B cell (primary cell): ENCODE data around the gene API5. TPM values are rescaled to one million over a fixed set of nuclear protein-coding genes. Genes with fewer than 3 reads are reported as not detected.

Experiments used
- ATAC-seq: fragments of 200-7000 bp; cut with Tn5 transposase; one replicate; pipeline ENCODE4 v1.10.0; 2021; ENCODE audit warnings: low read depth, mild to moderate bottlenecking, moderate number of reproducible peaks, moderate library complexity
- CTCF ChIA-PET: fragments of 350-600 bp; sonication (Branson Sonifier 250); formaldehyde crosslinking; loops from one replicate; lab custom pipeline; 2021; ENCODE audit warnings: antibody characterized with exemption, inconsistent platforms; lab: Charles Lee
- POLR2A ChIA-PET: fragments of 350-600 bp; sonication (Branson Sonifier 250); formaldehyde crosslinking; loops from one replicate; lab custom pipeline; 2021; ENCODE audit warnings: antibody characterized with exemption; lab: Charles Lee
- DNase-seq: peaks from one replicate; pipeline ENCODE4 v3.0.0; 2013
- H2AFZ ChIP-seq: 2 replicates; pipeline ENCODE4 v1.6.1; 2012; ENCODE audit warnings: mild to moderate bottlenecking, low read depth, low read length; ENCODE audit not compliant: insufficient read depth, poor library complexity, severe bottlenecking
- H3K27ac ChIP-seq, 2 donors: 1 replicate in 1 of 2; 2 replicates in 1 of 2; pipeline ENCODE4 v1.5.1; 2012 to 2013; ENCODE audit warnings: low read length in 2 of 2, mild to moderate bottlenecking in 2 of 2, moderate library complexity in 1 of 2
- H3K27me3 ChIP-seq, 4 experiments: fragments of 200-600 bp in 1 of 4; sonication (generic) in 1 of 4; replicated peaks in 1 of 4; 1 replicate in 2 of 4; 2 replicates in 2 of 4; pipeline versions ENCODE4 v1.6.1 to v1.7.0; 2013 to 2016; ENCODE audit warnings: low read length in 3 of 4, mild to moderate bottlenecking in 2 of 4, mixed read lengths in 1 of 4, moderate library complexity in 1 of 4; ENCODE audit not compliant: insufficient read depth in 4 of 4, control insufficient read depth in 3 of 4; ENCODE audit errors: control extremely low read depth in 1 of 4
- H3K36me3 ChIP-seq, 2 experiments: replicated peaks in 1 of 2; 1 replicate in 1 of 2; 2 replicates in 1 of 2; pipeline versions ENCODE4 v1.6.1 to v1.7.1; 2013; ENCODE audit warnings: low read length in 1 of 2; ENCODE audit not compliant: insufficient read depth in 2 of 2, control insufficient read depth in 1 of 2; ENCODE audit errors: control extremely low read depth in 1 of 2, extremely low read depth in 1 of 2
- H3K4me1 ChIP-seq, 2 donors: fragments of 200-600 bp in 1 of 2; sonication (generic) in 1 of 2; 1 replicate in 1 of 2; 2 replicates in 1 of 2; pipeline versions ENCODE4 v1.5.1 to v1.6.1; 2013 to 2017; ENCODE audit warnings: low read length in 2 of 2; ENCODE audit not compliant: control insufficient read depth in 2 of 2, insufficient read depth in 2 of 2
- H3K4me2 ChIP-seq: replicated peaks from 2 replicates; pipeline ENCODE3; 2012; ENCODE audit warnings: mild to moderate bottlenecking, low read depth, low read length; ENCODE audit not compliant: poor library complexity, severe bottlenecking
- H3K4me3 ChIP-seq, 5 experiments: fragments of 200-600 bp in 1 of 5; sonication (generic) in 1 of 5; 1 replicate in 3 of 5; 2 replicates in 2 of 5; pipeline versions ENCODE4 v1.5.1 to v1.7.0; 2011 to 2016; ENCODE audit warnings: low read length in 4 of 5, mild to moderate bottlenecking in 4 of 5, low read depth in 2 of 5, control low read depth in 1 of 5, moderate library complexity in 1 of 5; ENCODE audit not compliant: insufficient read depth in 1 of 5; ENCODE audit errors: control extremely low read depth in 1 of 5, extremely low read depth in 1 of 5
- H3K79me2 ChIP-seq: fragments of 200-600 bp; sonication (generic); one replicate; pipeline ENCODE4 v1.6.0; 2016; ENCODE audit warnings: low read length; ENCODE audit not compliant: control insufficient read depth, insufficient read depth
- H3K9ac ChIP-seq: fragments of 200-600 bp; sonication (generic); 2 replicates; pipeline ENCODE4 v1.6.1; 2017; ENCODE audit warnings: mild to moderate bottlenecking, low read length, moderate library complexity
- H3K9me3 ChIP-seq, 3 donors: one replicate each; pipeline versions ENCODE4 v1.6.1 to v1.7.1; 2013; ENCODE audit warnings: low read length in 2 of 3; ENCODE audit not compliant: control insufficient read depth in 2 of 3, insufficient read depth in 1 of 3; ENCODE audit errors: control extremely low read depth in 1 of 3
- H4K20me1 ChIP-seq: 2 replicates; pipeline ENCODE4 v1.6.0; 2012; ENCODE audit warnings: mild to moderate bottlenecking, low read length; ENCODE audit not compliant: insufficient read depth, control insufficient read depth, poor library complexity, severe bottlenecking
- H3K27ac Mint-ChIP-seq: one replicate; pipeline ENCODE4 v1.8.0; 2021; ENCODE audit warnings: mixed read lengths
- H3K27me3 Mint-ChIP-seq: one replicate; pipeline ENCODE4 v1.8.0; 2021; ENCODE audit warnings: mixed read lengths
- H3K4me1 Mint-ChIP-seq: one replicate; pipeline ENCODE4 v1.8.0; 2021; ENCODE audit warnings: mixed read lengths
- H3K4me3 Mint-ChIP-seq: one replicate; pipeline ENCODE4 v1.8.0; 2021; ENCODE audit warnings: mixed read lengths
- H3K9me3 Mint-ChIP-seq: one replicate; pipeline ENCODE4 v1.8.0; 2022; ENCODE audit warnings: mixed read lengths; ENCODE audit not compliant: insufficient read depth
- EZH2 ChIP-seq: IDR thresholded peaks from 2 replicates; pipeline ENCODE4 v1.6.1; 2012; ENCODE audit warnings: borderline replicate concordance, low read depth, mild to moderate bottlenecking, moderate library complexity, low read length; ENCODE audit not compliant: insufficient read depth, poor library complexity, severe bottlenecking
- WGBS: methylation state at CpG from one replicate; pipeline ENCODE4 v1.1.5; 2013; ENCODE audit warnings: missing lambda C conversion rate; ENCODE audit not compliant: insufficient coverage; 5-methylcytosine and 5-hydroxymethylcytosine counted together
- intact Hi-C: fragments of 100-400 bp; cut with micrococcal nuclease; formaldehyde crosslinking; loops from one replicate; pipeline ENCODE4 v1.10.0; 2022
- polyA plus RNA-seq: library from polyadenylated mRNA; depleted of rRNA; stranded (reverse); fragments of >200 nt; gene quantifications from 2 replicates; pipeline ENCODE4 v1.2.3, GENCODE V29; 2012
- total RNA-seq, 2 donors: library from RNA; stranded (reverse); fragments of 120-200 nt in 1 of 2; gene quantifications; 1 replicate in 1 of 2; 2 replicates in 1 of 2; pipeline versions ENCODE4 v1.2.3 to v1.2.4, GENCODE V29; 2013 to 2022
- TF ChIP-seq, protein P1 (sequence below): fragments of 200-600 bp; IDR thresholded peaks from one replicate; pipeline ENCODE4 v1.8.0; 2022; ENCODE audit warnings: antibody characterized with exemption, mild to moderate bottlenecking

API5 gene
- total and polyA plus RNA-seq, 2 donors (not counting 1 experiment from before 2014, with no cell fraction given) = 16.6 to 94.7 TPM

DNA sequence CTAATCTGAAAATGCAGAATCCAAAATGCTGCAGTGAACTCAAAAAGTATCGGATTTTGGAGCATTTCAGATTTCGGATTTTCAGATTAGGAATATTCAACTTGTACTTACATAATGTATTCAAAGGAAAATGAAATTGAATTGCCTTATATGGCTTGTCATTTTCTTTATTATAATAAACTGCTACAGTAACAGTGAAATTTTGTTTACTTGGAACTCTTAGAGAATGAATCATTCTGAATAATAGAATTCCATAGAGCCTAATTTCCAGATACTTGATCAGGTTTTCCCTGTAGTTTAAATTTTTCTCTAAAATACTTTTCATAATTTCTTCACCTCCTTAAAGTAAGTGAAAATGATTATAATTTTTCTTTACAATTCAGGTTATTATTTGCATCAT is 64.3 kb downstream of the API5 start:
- H3K9me3 ChIP-seq = no peaks in the 10 kb centered on the region
- H3K27me3 Mint-ChIP-seq = no peaks in the 10 kb centered on the region
- CTCF ChIA-PET = no interaction called here
- peaks cover 43% of the 10 kb centered on the region for H3K79me2 ChIP-seq
- no peak for DNase-seq
- H3K36me3 ChIP-seq = peaks cover 2 to 22% of the 10 kb centered on the region in 2 experiments
- H3K27ac ChIP-seq = no peak overlapping the region
- ATAC-seq = no peak
- H3K27ac Mint-ChIP-seq = no peak overlapping the region
- intact Hi-C loops = no loop called here
- peaks cover 31% of the 10 kb centered on the region for H4K20me1 ChIP-seq
- no peak overlapping the region for H3K4me3 Mint-ChIP-seq
- WGBS = no CpG with 5 or more reads among the region's 2 CpGs
- H2AFZ ChIP-seq = no peak overlapping the region
- H3K9ac ChIP-seq = no peak overlapping the region
- TF ChIP-seq, protein P1, sequence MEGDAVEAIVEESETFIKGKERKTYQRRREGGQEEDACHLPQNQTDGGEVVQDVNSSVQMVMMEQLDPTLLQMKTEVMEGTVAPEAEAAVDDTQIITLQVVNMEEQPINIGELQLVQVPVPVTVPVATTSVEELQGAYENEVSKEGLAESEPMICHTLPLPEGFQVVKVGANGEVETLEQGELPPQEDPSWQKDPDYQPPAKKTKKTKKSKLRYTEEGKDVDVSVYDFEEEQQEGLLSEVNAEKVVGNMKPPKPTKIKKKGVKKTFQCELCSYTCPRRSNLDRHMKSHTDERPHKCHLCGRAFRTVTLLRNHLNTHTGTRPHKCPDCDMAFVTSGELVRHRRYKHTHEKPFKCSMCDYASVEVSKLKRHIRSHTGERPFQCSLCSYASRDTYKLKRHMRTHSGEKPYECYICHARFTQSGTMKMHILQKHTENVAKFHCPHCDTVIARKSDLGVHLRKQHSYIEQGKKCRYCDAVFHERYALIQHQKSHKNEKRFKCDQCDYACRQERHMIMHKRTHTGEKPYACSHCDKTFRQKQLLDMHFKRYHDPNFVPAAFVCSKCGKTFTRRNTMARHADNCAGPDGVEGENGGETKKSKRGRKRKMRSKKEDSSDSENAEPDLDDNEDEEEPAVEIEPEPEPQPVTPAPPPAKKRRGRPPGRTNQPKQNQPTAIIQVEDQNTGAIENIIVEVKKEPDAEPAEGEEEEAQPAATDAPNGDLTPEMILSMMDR = no peak
- TF ChIP-seq EZH2 = no peak
- no peaks in the 10 kb centered on the region for H3K27me3 ChIP-seq
- POLR2A ChIA-PET = no interaction called here
- H3K4me1 Mint-ChIP-seq = peaks cover 10% of the 10 kb centered on the region
- H3K9me3 Mint-ChIP-seq = no peaks in the 10 kb centered on the region
- no peak overlapping the region for H3K4me3 ChIP-seq
- no peak overlapping the region for H3K4me2 ChIP-seq
- H3K4me1 ChIP-seq = no peaks in the 10 kb centered on the region

DNA sequence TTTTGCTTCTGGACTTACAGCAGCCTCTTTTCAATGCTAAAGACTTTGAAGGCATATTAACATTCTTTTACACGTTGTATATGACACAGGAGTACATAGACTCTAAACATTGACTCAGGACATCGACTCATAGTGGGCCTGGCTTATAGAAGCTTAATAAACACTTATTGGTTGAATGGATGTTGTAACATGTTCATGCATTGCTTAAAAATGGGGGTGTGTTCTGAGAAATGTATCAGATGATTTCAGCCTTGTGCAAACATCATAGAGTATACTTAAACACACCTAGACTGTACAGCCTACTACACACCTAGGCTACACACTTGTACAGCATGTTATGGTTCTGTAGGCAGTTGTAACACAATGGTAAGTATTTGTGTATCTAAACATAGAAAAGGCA is 64.8 kb downstream of the API5 start:
- no peaks in the 10 kb centered on the region for H3K27me3 Mint-ChIP-seq
- Histone ChIP-seq H3K36me3 (peaks cover 7 to 24% of the 10 kb centered on the region in 2 experiments), H3K4me1 (no peaks in the 10 kb centered on the region), H4K20me1 (peaks cover 25% of the 10 kb centered on the region), H3K79me2 (peaks cover 38% of the 10 kb centered on the region), H3K4me3 (no peak overlapping the region), H3K9ac (no peak overlapping the region), H3K27me3 (no peaks in the 10 kb centered on the region), H2AFZ (no peak overlapping the region), H3K9me3 (no peaks in the 10 kb centered on the region), H3K27ac (no peak overlapping the region), H3K4me2 (no peak overlapping the region)
- no peak overlapping the region for H3K4me3 Mint-ChIP-seq
- TF ChIP-seq, protein P1 = no peak
- TF ChIP-seq EZH2 = no peak
- no CpG with 5 or more reads among the region's 2 CpGs for WGBS
- H3K9me3 Mint-ChIP-seq = no peaks in the 10 kb centered on the region
- DNase-seq (no peak), ATAC-seq (no peak)
- ChIA-PET POLR2A (no interaction called here), CTCF (no interaction called here)
- H3K27ac Mint-ChIP-seq = no peak overlapping the region
- peaks cover 10% of the 10 kb centered on the region for H3K4me1 Mint-ChIP-seq
- intact Hi-C loops = no loop called here
